COLO668 (cell line): Measurements from ENCODE around the gene PTOV1.
A peak's percentile ranks its signal among the peaks of the same experiment; 100 is the strongest.

ENCODE experiments used
- DNase-seq: peaks from one replicate; lab custom pipeline; 2025; ENCODE audit not compliant: unreplicated experiment; lab: John Stamatoyannopoulos, UW

PTOV1 gene

DNA sequence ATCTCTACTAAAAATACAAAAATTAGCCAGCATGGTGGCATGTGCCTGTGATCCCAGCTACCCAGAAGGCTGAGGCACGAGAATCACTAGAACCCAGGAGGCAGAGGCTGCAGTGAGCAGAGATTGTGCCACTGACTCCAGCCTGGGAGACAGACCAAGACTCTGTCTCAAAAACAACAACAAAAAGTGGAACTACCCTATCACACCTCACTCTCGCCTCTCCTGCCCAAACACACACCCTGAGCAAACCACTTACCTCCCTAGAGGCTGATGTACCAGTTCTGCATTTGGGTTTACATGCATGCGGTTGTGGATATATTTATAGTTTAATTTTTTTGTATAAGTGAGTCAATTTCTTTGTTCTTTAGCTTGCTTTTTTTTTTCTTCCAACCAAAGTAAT lies 7.7 kb upstream of the PTOV1 start:
- no peak for DNase-seq

DNA sequence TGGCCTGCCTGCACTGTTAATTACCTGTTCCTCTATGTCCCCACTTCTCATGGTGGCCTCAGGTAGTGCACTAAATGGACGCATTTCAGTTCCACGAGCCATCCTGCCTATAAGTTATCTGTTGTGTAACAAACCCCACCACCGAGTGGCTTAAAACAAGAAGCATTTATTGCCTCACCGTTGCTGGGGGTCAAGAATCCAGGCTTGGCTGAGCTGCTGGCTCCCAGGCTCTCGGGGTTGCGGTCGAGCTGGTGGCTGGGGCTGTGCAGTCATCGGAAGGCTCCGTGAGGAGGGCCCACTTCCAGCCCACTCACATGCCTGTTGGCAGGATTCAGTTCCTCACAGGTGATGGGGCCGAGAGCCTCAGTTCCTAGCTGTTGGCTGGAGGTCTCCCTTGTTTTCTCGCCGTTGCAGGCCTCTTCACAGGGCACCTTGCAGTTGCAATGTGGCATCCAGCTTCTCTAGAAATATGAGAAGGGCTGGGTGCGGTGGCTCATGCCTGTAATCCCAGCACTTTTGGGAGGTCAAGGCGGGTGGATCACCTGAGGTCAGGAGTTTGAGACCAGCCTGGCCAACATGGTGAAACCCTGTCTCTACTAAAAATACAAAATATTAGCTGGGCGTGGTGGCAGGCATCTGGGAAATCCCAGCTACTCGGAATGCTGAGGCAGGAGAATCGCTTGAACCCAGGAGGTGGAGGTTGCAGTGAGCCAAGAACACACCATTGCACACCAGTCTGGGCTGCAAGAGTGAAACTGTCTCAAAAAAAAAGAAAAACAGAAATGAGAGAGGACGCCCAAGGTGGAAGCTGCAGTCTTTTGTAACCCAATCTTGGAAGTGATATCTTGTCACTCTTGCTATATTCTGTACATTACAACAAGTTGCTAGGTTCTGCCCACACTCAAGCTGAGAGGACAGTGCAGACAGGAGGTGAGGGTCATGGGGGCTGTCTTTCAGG lies 6.5 kb upstream of the PTOV1 start:
- DNase-seq: no peak

DNA sequence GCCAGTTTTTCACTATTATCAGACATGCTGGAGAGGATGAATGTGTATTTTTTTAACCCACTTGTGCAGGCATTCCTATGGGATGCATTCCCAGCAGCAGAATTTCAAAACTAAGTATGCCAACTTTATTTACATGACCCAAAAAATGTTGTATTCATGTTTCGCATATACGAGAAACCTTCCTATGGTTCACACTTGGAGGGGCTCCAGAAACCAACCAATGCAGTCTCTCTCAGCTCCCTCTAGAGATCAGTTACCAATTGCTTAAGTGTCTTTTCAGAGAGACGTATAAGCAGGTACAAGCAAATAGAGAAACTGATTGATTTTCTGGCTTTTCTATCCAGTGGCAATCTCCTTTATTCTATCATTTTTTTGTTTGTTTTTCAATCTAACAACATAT lies 5.5 kb upstream of the PTOV1 start:
- no peak for DNase-seq

DNA sequence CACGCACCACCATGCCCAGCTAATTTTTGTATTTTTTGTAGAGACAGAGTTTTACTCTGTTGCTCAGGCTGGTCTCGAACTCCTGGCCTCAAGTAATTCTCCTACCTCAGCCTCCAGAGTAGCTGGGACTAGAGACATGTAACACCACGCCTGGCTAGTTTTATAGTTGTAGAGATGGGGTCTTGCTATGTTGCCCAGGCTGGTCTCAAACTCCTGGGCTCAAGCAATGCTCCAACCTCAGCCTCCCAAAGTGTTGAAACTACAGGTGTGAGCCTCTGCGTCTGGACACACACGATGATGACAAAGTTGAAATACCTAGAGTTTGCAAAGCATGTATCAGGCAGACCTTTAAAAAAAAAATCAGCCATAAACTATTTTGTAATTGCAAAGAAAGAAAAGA lies 4.6 kb upstream of the PTOV1 start:
- no peak for DNase-seq

DNA sequence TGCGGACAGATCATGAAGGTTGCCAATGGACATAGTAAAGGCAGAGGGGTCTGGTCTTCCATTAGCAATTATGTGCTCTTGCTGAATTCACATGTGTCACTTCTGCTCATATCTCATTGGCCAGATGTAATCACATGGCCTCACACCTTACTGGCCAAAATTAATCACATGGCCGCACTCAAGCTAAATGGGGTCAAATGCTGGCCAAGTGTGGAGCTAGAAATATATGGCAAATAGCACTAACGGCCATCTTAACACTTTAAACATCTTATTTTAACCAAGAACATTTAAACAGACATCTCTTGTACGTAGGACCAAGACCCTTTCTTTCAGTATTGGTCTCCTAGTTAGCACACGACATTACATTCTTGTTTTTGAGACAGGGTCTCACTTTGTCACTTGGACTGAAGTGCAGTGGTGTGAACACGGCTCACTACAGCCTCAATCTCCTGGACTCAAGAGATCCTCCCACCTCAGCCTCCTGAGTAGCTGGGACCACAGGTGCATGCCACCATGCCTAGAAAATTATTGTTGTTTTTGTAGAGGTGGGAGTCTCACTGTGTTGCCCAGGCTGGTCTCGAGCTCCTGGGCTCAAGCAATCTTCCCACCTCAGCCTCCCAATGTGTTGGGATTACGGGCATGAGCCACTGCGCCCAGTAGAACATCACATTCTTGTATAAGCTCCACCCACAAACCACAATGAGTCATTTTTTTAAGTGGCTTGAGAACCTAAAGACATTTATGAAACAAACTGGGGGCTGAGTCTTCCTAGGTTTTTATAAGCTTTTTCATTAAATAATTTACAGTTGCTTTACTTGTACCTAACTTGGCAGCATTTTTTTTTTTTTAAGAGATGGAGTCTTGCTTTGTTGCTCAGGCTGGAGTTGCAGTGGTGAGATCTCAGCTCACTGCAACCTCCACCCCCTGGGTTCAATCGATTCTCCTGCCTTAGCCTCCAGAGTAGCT lies 2.9 kb upstream of the PTOV1 start:
- peak; percentile 20 for DNase-seq

DNA sequence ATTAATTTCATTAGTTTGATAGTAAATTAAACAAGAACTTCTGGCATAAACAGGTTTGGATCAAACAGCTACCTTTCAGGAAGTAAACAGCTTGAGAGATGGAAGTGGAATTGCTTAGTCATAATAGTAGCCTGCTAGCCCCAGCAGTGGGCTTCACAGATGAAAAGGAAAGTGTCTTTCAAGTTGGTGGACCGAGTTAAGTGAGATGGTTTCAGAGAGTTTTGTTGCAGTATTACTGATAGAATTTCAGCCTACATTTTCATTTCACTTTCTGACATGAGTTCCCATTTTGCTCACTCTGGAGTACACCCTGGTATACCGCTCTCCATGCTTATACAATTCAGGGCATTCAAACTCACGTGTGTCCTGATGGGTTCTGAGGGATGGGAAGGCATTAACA lies 2.0 kb upstream of the PTOV1 start:
- DNase-seq: no peak

DNA sequence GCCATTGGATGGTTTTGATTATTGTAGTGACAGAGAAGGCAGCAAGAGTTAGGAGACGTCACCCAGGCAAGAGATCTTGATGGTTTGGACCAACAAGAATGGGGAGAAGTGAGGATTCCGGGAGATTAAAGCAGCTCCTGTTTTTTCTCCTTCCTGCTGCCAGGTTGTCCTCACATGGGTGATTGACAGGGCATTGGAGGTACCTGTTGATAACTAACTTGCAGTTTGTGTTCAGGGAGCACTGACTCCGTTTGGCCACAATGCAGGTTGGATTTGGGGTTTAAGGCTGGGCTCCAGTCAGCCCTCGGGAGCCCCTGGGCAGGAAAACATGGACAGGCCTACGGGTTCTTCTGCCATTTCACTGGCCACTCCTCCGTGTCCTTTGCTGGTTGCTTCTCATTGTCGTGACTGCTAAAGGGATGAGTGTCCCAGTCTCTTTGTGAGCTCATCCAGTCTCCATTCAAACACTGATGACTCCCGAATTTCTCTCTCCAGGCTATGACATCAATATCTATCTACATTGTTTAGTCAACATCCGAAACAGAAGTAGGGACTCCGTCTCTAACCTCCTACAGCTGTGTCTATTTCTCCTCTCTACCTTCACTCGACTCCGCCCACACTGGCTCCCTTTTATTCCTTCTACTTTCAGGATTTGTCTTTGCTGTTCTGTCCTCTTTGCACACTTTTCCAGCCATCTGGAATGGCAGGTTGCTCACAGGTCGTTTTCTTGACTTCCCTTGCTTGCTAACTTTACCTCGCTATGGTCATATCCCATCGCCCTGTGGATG lies 1.3 kb upstream of the PTOV1 start:
- no peak for DNase-seq

DNA sequence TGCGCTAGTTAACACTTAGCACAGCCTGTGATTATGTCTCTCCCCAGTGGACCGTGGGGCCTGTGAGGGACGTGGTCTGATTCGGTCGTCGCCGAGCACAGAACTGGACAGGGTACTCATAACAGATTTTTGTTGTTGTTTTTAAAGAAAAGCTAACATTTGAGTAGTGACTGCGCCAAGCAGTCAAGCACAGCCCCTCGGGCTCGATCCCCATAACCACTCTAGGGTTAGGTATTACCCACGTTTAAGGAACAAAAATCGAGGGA lies 805 bp upstream of the PTOV1 start:
- DNase-seq: no peak

DNA sequence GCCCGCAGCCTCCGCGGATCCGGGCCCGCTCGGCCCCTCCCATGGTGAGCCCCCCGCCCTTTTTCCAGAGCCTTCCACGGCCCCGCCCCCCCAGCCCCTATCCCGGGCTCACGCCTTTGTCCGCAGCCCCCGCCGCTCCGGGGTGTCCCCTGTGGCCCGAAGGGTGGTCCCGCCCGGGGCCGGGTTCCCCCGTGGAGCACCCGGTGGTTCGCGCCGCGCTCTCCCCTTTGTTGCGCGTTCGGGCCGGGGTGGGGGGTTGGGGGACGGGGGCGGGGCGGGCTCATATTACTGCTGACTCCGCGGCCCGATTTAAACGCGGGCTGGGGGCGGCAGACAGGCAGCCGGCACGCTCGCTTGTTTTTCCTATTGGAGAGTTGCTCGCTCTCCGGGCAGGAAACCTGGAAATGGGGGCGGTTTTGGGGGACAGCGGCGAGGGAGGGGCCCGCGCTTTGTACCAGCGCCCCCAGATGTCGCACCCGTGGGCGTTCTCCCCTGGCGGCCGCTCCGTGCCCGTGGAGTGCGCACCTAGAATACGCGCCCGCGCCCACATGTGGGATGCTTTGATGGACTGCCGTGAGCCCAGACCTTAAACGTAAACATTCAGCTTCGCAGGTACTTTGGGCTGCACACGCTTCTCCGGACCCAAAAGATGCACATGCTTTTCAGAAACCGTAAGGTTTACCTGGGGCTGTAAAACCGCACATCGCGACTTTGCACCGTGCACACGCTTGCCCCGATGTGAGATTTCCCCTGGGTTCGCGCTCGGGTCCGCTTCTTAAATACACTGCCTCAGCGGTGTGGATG lies 699 bp downstream of the PTOV1 start:
- peak; percentile 62 for DNase-seq

DNA sequence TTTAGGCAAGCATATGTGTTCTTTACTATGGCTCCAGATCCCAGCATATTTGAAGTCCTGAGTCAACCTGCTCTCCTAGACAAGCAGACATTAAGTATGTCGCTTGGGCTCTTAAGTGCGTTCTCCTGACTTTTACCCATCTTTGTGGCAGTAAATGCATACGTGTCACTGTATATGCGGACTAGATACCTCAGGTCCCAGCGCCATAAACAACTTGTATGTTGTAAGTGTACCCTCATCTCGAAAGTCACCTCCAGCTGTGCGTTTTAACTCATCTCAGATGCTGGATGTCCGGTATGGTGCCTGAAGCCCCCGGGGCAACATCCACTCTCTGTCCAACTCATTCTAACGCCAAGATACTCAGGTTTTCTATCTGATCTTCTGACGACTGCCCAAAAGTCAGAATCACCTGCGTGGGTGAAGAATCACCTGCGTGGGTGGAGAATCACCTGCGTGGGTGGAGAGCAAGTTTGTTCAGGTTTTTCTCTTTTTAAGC lies 1.7 kb downstream of the PTOV1 start:
- no peak for DNase-seq

DNA sequence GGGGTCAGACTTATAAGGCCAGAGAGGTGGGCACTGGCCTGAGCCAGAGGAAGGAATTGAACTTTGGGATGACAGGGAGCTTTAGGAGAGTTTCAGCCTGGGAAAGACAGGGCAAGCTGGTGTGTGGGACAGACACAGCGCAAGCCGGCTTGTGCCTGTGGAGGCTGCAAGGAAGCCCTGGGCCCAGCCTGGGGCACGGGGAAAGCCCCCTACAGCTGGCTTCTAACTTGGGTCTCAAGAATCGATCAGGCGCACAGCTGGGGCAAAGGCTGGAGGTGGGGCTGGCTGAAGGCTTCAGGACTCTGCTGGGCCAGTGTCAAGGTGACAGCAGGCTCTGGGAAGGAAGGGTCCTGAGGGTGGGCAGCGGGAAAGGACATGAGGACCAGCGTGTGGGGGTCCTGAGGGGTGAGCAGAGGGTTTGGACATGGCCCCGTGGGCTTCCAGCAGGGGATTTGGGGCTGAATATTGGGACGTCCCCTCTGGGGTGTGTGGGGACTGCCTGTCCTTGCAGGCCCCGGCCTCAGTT lies 3.0 kb downstream of the PTOV1 start:
- no peak for DNase-seq

DNA sequence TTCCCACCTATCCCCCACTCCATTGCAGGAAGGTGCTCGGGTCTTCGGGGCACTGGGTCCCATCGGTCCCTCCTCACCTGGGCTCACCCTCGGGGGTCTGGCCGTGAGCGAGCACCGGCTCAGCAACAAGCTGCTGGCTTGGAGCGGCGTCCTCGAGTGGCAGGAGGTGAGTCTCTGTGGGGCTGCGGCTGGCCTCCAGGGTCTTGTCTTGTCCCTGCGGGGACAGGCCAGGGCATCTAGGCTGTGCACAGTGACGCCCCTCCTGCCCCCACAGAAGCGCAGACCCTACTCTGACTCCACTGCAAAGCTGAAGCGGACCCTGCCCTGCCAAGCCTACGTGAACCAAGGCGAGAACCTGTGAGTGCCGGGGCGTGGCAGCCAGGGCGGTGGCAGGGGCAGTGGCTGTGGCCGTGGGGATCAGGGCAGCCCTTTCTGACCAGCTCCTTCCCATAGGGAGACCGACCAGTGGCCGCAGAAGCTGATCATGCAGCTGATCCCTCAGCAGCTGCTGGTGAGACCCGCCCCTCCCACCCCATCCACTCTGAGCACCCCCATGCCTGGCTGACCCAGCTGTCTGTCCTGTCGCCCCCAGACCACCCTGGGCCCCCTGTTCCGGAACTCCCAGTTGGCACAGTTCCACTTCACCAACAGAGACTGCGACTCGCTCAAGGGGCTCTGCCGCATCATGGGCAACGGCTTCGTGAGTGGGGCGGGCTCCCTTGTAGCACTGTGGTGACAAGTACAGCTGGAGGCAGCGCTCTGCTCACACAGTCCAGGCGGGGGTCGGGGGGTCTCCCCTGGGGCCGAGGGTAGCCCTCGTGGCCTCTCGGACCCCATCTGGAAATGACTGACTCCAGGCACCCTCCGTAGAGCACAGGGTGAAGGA lies 3.7 kb downstream of the PTOV1 start:
- DNase-seq: no peak

DNA sequence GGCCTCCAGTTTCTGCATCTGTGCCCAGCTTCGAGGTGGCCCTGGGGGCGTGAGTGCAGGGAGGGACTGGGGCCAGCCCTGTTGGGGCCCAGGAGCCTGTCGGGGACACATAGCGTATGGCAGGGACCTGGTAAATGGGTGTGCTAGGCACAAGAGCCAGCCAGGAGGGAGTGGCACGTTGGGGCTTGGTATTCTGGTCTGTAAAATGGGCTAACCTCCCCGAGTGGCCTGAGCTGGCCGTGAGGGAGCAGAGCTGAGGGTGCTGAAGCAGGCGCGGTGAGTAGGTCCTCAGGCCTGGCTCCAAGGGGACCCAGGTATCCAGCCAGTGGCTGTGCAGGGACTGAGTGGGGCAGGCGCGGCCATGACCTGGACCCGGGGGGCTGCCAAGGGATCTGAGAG lies 4.3 kb downstream of the PTOV1 start:
- no peak for DNase-seq

DNA sequence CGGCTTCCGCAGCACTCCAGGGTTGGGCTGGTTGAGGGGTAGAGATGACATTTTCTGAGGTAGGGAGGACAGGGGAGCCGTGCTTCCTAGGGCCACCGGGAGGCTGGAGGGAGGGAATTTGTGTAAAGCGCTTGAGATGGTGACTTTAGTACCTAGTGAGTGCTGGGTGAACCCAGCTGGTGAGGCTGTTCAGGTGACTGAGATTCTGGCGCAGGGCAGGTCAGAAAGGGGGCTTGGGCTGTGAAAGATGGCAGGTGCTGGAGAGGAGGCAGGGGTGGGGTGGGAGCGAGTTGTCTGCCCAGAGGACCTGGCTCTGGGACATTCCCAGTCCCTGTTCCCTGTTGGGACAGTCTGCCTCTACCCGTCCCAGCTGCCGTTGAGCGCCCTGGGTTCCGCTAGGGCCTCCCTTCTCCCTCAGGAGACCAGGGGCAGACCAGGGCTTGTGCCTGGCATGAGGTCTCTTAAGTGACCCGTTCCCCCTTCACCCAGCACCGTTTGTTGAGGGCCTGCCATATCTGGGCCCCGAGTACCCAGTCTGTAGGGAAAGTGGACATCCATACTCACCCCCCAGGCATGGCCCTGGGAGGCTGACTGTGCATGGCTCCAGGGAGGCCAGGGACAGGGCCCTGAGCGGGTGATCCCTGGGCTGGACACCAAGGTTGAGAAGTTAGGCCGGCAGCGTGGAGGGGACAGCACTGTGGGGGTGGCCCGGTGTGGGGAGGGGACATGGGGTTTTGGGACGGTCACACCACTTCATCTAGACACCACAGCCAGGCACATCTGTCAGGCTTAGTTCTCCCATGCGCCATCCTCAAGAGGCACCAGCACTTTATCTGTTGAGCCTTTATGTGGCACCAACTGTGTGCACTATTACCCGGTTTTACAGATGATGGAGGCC lies 5.0 kb downstream of the PTOV1 start:
- DNase-seq: no peak

DNA sequence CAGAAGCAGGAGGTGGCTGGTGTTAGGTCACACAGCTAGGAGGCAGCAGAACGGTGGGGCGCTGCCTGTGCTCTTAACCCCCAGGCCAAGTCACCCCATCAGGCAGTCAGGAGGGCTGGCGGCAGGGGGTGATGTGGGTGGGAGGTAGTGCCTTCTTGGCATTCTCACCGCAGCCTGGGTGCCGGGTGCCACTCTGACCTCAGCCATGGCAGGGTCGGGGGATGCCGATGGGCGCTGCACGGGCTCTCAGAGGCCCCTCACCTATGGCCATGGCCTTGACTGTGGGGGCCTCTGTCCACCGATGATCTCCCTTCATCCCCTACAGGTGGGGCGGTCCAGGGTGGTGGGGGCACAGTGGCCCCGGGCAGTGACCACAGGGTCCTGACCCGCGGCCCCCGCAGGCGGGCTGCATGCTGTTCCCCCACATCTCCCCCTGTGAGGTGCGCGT lies 5.6 kb downstream of the PTOV1 start:
- no peak for DNase-seq

DNA sequence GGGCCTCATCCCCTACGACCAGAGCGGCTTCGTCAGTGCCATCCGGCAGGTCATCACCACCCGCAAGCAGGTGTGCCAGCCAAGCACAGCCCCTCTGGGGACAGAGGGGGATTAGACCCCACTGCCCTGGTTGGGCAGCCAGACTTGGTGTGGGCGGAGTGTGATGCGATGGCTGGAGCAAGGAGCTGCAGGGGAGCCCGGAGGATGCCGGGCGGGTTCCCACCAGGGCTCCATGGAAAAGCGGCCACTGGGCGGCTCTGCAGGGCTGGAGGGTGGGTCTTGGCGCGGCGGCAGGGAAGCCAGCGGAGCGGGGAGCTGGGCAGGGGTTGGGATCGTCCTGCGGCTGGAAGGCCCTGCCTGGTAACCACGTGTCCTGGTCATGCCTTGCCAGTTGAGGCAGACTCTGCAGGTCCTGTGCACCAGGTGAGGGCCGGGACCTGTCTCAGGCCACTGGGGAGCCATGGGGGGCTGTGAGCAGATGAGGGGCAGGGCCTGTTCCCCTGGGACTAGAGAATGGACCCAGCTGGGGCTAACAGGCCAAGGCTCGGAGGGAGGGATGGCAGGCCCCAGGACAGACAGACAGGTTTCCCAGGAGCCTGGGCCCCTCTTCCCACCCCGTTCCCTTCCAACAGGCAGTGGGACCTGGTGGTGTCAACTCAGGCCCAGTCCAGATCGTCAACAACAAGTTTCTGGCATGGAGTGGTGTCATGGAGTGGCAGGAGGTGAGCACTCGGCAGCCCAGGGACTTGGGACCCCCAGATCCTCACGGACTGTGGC lies 6.3 kb downstream of the PTOV1 start:
- no peak for DNase-seq

DNA sequence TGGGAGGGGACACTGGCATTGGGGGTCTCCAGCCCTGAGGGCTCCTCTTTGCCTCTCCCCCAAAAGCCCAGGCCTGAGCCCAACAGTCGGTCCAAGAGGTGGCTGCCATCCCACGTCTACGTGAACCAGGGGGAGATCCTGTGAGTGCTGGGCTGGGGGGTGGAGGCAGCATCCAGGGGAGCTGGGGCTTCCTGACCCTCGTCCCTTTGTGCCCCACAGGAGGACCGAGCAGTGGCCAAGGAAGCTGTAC lies 6.8 kb downstream of the PTOV1 start:
- DNase-seq: no peak
